ENCODE results near the gene SHLD2.
"Not testable (repeated sequence)": the region's sequence is repeated elsewhere in the genome, so short reads cannot be mapped to it uniquely, and the experiment has no call there.

The SHLD2 gene

GRCh38 chr10:87094373-87095235 lies at the start of gene SHLD2, which contains the start of gene GLUD1:
TSS of gene SHLD2 (plus strand) at chr10:87095206. CDS start at chr10:87151355, 56,149 bp downstream.
TSS of gene GLUD1 (minus strand) at chr10:87094843. CDS start at chr10:87094769, 74 bp downstream.
- DNase-seq (ENCODE audit: low spot score): peak; percentile 91

- no peak for DNase-seq (ENCODE audit: low spot score)
Observed at GRCh38 chr10:87045434-87045938, 49.5 kb upstream of the SHLD2 start.

GRCh38 chr10:87053111-87053510 lies 41.9 kb upstream of the SHLD2 start:
- DNase-seq (ENCODE audit: low spot score): peak; percentile 87

- DNase-seq (ENCODE audit: low spot score): peak; percentile 41
Observed at GRCh38 chr10:87053577-87054181, 41.3 kb upstream of the SHLD2 start.

- DNase-seq (ENCODE audit: low spot score): no peak
Observed at GRCh38 chr10:87054373-87055295, 40.4 kb upstream of the SHLD2 start.

- peak; percentile 63 for DNase-seq (ENCODE audit: low spot score)
Observed at GRCh38 chr10:87058171-87058570, 36.8 kb upstream of the SHLD2 start.

- no peak for DNase-seq (ENCODE audit: low spot score)
Observed at GRCh38 chr10:87059401-87059800, 35.6 kb upstream of the SHLD2 start.

GRCh38 chr10:87060280-87060928 lies 34.6 kb upstream of the SHLD2 start:
- DNase-seq (ENCODE audit: low spot score): no peak

- peak; percentile 79 for DNase-seq (ENCODE audit: low spot score)
Observed at GRCh38 chr10:87064651-87065050, 30.4 kb upstream of the SHLD2 start.

GRCh38 chr10:87066178-87066577 lies 28.8 kb upstream of the SHLD2 start:
- DNase-seq (ENCODE audit: low spot score): no peak

GRCh38 chr10:87066865-87067264 lies 28.1 kb upstream of the SHLD2 start:
- DNase-seq (ENCODE audit: low spot score): no peak

GRCh38 chr10:87068281-87068680 lies 26.7 kb upstream of the SHLD2 start:
- DNase-seq (ENCODE audit: low spot score): no peak

- no peak for DNase-seq (ENCODE audit: low spot score)
Observed at GRCh38 chr10:87072449-87072848, 22.6 kb upstream of the SHLD2 start.

- DNase-seq (ENCODE audit: low spot score): not testable (repeated sequence)
Observed at GRCh38 chr10:87076421-87076820, 18.6 kb upstream of the SHLD2 start.

- no peak for DNase-seq (ENCODE audit: low spot score)
Observed at GRCh38 chr10:87079106-87079836, 15.7 kb upstream of the SHLD2 start.

- DNase-seq (ENCODE audit: low spot score): not testable (repeated sequence)
Observed at GRCh38 chr10:87080621-87081020, 14.4 kb upstream of the SHLD2 start.

- not testable (repeated sequence) for DNase-seq (ENCODE audit: low spot score)
Observed at GRCh38 chr10:87081574-87081973, 13.4 kb upstream of the SHLD2 start.

GRCh38 chr10:87082219-87082618 lies 12.8 kb upstream of the SHLD2 start:
- not testable (repeated sequence) for DNase-seq (ENCODE audit: low spot score)

GRCh38 chr10:87083576-87084290 lies 11.3 kb upstream of the SHLD2 start:
- DNase-seq (ENCODE audit: low spot score): not testable (repeated sequence)

- DNase-seq (ENCODE audit: low spot score): not testable (repeated sequence)
Observed at GRCh38 chr10:87084291-87084782, 10.7 kb upstream of the SHLD2 start.
